ENCODE results near the gene ALDH3B2.
"Not testable (repeated sequence)": the region's sequence is repeated elsewhere in the genome, so short reads cannot be mapped to it uniquely, and the experiment has no call there.

ALDH3B2 gene

GRCh38 chr11:67638535-67639437, 35.6 kb downstream of the ALDH3B2 start:
- Histone ChIP-seq H3K4me3 (ENCODE audit: low read depth in 1 of 2, low read length in 1 of 2) (no peak overlapping the region), H3K9me3 (no peaks in the 10 kb centered on the region), H3K27ac (no peak overlapping the region), H3K27me3 (peaks cover 13% of the 10 kb centered on the region), H3K4me1 (ENCODE audit: control insufficient read depth in 1 of 2, insufficient read depth in 1 of 2, low read depth in 1 of 2, low read length in 1 of 2) (no peaks in the 10 kb centered on the region), H3K36me3 (no peaks in the 10 kb centered on the region)
- TF ChIP-seq CTCF (IDR thresholded peaks at IDR 0.05): no peak

- not testable (repeated sequence) for H3K27ac ChIP-seq; H3K4me3 ChIP-seq (ENCODE audit: low read depth in 1 of 2, low read length in 1 of 2); H3K9me3 ChIP-seq; H3K36me3 ChIP-seq; H3K4me1 ChIP-seq (ENCODE audit: control insufficient read depth in 1 of 2, insufficient read depth in 1 of 2, low read depth in 1 of 2, low read length in 1 of 2)
- peaks cover 13% of the 10 kb centered on the region for H3K27me3 ChIP-seq
Measured at GRCh38 chr11:67637441-67637840, 37.0 kb downstream of the ALDH3B2 start.

- TF ChIP-seq CTCF (IDR thresholded peaks at IDR 0.05): no peak
- Histone ChIP-seq H3K27me3 (peaks cover 13% of the 10 kb centered on the region), H3K9me3 (no peaks in the 10 kb centered on the region), H3K36me3 (no peaks in the 10 kb centered on the region), H3K27ac (no peak overlapping the region), H3K4me1 (ENCODE audit: control insufficient read depth in 1 of 2, insufficient read depth in 1 of 2, low read depth in 1 of 2, low read length in 1 of 2) (no peaks in the 10 kb centered on the region), H3K4me3 (ENCODE audit: low read depth in 1 of 2, low read length in 1 of 2) (no peak overlapping the region)
Measured at GRCh38 chr11:67636962-67637361, 37.5 kb downstream of the ALDH3B2 start.

GRCh38 chr11:67635231-67635521, 39.2 kb downstream of the ALDH3B2 start:
- peaks cover 13% of the 10 kb centered on the region for H3K27me3 ChIP-seq
- no peak overlapping the region for H3K27ac ChIP-seq
- peaks cover 7 to 8% of the 10 kb centered on the region in 2 experiments for H3K4me1 ChIP-seq (ENCODE audit: control insufficient read depth in 1 of 2, insufficient read depth in 1 of 2, low read depth in 1 of 2, low read length in 1 of 2)

GRCh38 chr11:67634366-67635230, 39.8 kb downstream of the ALDH3B2 start:
- no peaks in the 10 kb centered on the region for H3K36me3 ChIP-seq
- no peak overlapping the region for H3K27ac ChIP-seq
- H3K27me3 ChIP-seq: peaks cover 7% of the 10 kb centered on the region
- peaks cover 8% of the 10 kb centered on the region in 2 experiments for H3K4me1 ChIP-seq (ENCODE audit: control insufficient read depth in 1 of 2, insufficient read depth in 1 of 2, low read depth in 1 of 2, low read length in 1 of 2)
- no peaks in the 10 kb centered on the region for H3K9me3 ChIP-seq
- TF ChIP-seq CTCF (IDR thresholded peaks at IDR 0.05): no peak
- H3K4me3 ChIP-seq (ENCODE audit: low read depth in 1 of 2, low read length in 1 of 2): no peak overlapping the region

More at GRCh38 chr11:67635231-67635521, 39.2 kb downstream of the ALDH3B2 start:
- no peaks in the 10 kb centered on the region for H3K36me3 ChIP-seq
- no peak overlapping the region for H3K4me3 ChIP-seq (ENCODE audit: low read depth in 1 of 2, low read length in 1 of 2)
- no peaks in the 10 kb centered on the region for H3K9me3 ChIP-seq
- no peak for TF ChIP-seq CTCF (IDR thresholded peaks at IDR 0.05)

All from neutrophil (primary cell).